ENCODE measurements around the gene CCDC69.

The CCDC69 gene

DNA sequence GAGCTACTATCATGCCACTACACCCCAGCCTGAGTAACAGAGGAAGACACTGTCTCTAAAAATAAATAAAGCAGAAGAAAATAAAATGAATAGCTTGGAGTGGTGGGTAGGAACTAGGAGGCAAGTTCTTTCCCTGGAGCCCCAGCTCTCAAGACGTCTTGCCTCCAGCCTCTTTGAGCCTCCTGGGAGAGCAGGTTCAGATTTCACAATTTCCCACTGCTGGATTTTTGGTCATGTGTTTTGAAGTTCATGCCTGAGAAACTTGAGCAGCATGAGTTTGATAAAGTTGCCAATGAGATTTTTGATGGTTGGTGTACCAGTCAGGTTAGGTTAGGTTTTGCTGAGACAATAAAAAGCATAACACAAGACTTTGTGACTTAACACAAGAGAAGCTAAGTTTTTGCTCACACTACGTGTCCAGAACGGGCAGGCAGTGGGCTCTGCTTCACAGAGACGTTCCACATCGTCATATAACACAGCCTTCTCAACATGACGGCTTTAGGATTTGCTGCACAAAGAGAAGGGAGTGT, 4.1 kb upstream of the CCDC69 start:
- Histone ChIP-seq H3K27me3 (ENCODE audit: insufficient read depth, low read length) (no peaks in the 10 kb centered on the region), H3K27ac (ENCODE audit: low read depth, low read length) (no peak overlapping the region), H3K79me2 (ENCODE audit: control insufficient read depth, insufficient read depth, low read length, poor library complexity) (peaks cover 3% of the 10 kb centered on the region), H3K79me1 (ENCODE audit: low read length) (peaks cover 5% of the 10 kb centered on the region), H3K4me2 (ENCODE audit: low read length) (no peak overlapping the region), H3K18ac (ENCODE audit: low read length) (no peak overlapping the region), H3K36me3 (ENCODE audit: control insufficient read depth in 1 of 2, insufficient read depth in 2 of 2, low read length in 2 of 2) (no peaks in the 10 kb centered on the region), H3K4me3 (ENCODE audit: low read depth, low read length) (no peak overlapping the region), H2BK120ac (ENCODE audit: insufficient read depth, low read length, poor library complexity) (no peak overlapping the region), H3K9me3 (ENCODE audit: insufficient read depth, low read depth, low read length) (peaks cover 3% of the 10 kb centered on the region), H2AK5ac (ENCODE audit: low read length) (no peak overlapping the region), H2BK5ac (ENCODE audit: low read depth, low read length, poor library complexity) (no peak overlapping the region), H3K4ac (ENCODE audit: low read depth, low read length) (no peak overlapping the region), H2AFZ (ENCODE audit: insufficient read depth, low read length, poor library complexity) (no peak overlapping the region), H3K4me1 (ENCODE audit: control insufficient read depth in 1 of 2, insufficient read depth in 2 of 2, low read length in 2 of 2) (peaks cover 6% of the 10 kb centered on the region in 2 experiments), H2BK12ac (ENCODE audit: low read length) (no peak overlapping the region), H4K8ac (ENCODE audit: low read depth, low read length) (no peak overlapping the region), H4K91ac (ENCODE audit: low read depth, low read length) (no peak overlapping the region), H3K14ac (ENCODE audit: low read length) (no peak overlapping the region), H3K23ac (ENCODE audit: low read length) (no peak overlapping the region), H3K9ac (ENCODE audit: low read length) (no peak overlapping the region), H4K12ac (ENCODE audit: low read depth, low read length) (no peak overlapping the region)
- DNase-seq = peak in 1 of 2 donors; percentile 69
- WGBS (ENCODE audit: extremely low coverage, insufficient coverage, insufficient read length) = no CpG with 5 or more reads among the region's 6 CpGs

DNA sequence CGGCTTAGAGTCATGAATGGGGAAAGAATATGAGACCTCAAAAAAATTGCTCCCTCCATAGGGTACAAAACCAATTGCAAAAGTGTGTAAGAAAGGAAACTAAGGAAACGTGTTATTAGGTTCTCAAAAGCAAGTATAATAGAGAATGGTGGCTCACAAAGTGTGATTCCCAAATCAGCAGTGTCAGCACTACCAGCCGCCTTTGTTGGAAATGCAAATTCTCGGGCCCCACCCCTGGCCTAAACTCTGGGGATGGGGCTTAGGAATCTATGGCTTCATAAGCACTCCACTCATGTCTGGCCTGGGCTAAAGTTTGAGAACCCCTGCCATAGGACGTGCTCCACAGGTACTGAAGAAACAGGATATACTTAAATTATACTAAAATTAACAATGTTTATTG, 1.6 kb upstream of the CCDC69 start:
- Histone ChIP-seq H2BK120ac (ENCODE audit: insufficient read depth, low read length, poor library complexity) (no peak overlapping the region), H3K4ac (ENCODE audit: low read depth, low read length) (no peak overlapping the region), H4K12ac (ENCODE audit: low read depth, low read length) (no peak overlapping the region), H2AFZ (ENCODE audit: insufficient read depth, low read length, poor library complexity) (no peak overlapping the region), H3K27ac (ENCODE audit: low read depth, low read length) (no peak overlapping the region), H4K91ac (ENCODE audit: low read depth, low read length) (no peak overlapping the region), H3K14ac (ENCODE audit: low read length) (no peak overlapping the region), H3K27me3 (ENCODE audit: insufficient read depth, low read length) (no peaks in the 10 kb centered on the region), H2BK5ac (ENCODE audit: low read depth, low read length, poor library complexity) (no peak overlapping the region), H3K79me1 (ENCODE audit: low read length) (peaks cover 5% of the 10 kb centered on the region), H2BK12ac (ENCODE audit: low read length) (no peak overlapping the region), H3K4me3 (ENCODE audit: low read depth, low read length) (no peak overlapping the region), H3K4me1 (ENCODE audit: control insufficient read depth in 1 of 2, insufficient read depth in 2 of 2, low read length in 2 of 2) (peaks cover 9% of the 10 kb centered on the region in 2 experiments), H3K23ac (ENCODE audit: low read length) (no peak overlapping the region), H3K9ac (ENCODE audit: low read length) (no peak overlapping the region), H3K79me2 (ENCODE audit: control insufficient read depth, insufficient read depth, low read length, poor library complexity) (peaks cover 3% of the 10 kb centered on the region), H3K4me2 (ENCODE audit: low read length) (no peak overlapping the region), H3K18ac (ENCODE audit: low read length) (no peak overlapping the region), H2AK5ac (ENCODE audit: low read length) (no peak overlapping the region), H3K9me3 (ENCODE audit: insufficient read depth, low read depth, low read length) (peaks cover 3% of the 10 kb centered on the region), H4K8ac (ENCODE audit: low read depth, low read length) (no peak overlapping the region), H3K36me3 (ENCODE audit: control insufficient read depth in 1 of 2, insufficient read depth in 2 of 2, low read length in 2 of 2) (no peaks in the 10 kb centered on the region)
- DNase-seq = no peak
- WGBS (ENCODE audit: extremely low coverage, insufficient coverage, insufficient read length) = no CpG with 5 or more reads among the region's 5 CpGs

DNA sequence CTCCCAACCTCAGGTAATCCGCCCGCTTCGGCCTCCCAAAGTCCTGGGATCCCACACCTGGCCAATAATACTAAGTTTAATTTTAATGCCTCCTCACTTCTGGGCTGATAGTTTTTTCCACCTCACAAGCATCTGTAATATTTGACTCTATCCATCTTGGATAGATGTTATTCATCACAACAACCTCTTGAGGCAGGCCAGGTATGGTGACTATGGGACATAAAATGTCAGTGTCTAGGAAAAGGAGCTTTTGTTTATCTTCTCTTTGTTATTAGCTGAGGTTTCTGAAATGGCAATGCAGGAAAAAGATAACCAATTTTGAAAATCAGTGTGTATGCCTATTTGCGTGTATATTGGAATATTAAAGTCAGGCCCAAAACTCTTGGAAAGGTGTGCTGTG, 1.2 kb upstream of the CCDC69 start:
- no peak overlapping the region for H3K18ac ChIP-seq (ENCODE audit: low read length)
- no peak overlapping the region for H4K8ac ChIP-seq (ENCODE audit: low read depth, low read length)
- peak in 1 of 2 donors; percentile 54 for DNase-seq
- H2BK12ac ChIP-seq (ENCODE audit: low read length) = no peak overlapping the region
- H3K4ac ChIP-seq (ENCODE audit: low read depth, low read length) = no peak overlapping the region
- no peak overlapping the region for H3K23ac ChIP-seq (ENCODE audit: low read length)
- H2BK5ac ChIP-seq (ENCODE audit: low read depth, low read length, poor library complexity) = no peak overlapping the region
- H3K4me1 ChIP-seq (ENCODE audit: control insufficient read depth in 1 of 2, insufficient read depth in 2 of 2, low read length in 2 of 2) = peaks cover 9% of the 10 kb centered on the region in 2 experiments
- no peak overlapping the region for H4K91ac ChIP-seq (ENCODE audit: low read depth, low read length)
- no peak overlapping the region for H3K27ac ChIP-seq (ENCODE audit: low read depth, low read length)
- no peak overlapping the region for H3K4me2 ChIP-seq (ENCODE audit: low read length)
- H3K9me3 ChIP-seq (ENCODE audit: insufficient read depth, low read depth, low read length) = peaks cover 3% of the 10 kb centered on the region
- no peaks in the 10 kb centered on the region for H3K27me3 ChIP-seq (ENCODE audit: insufficient read depth, low read length)
- no peak overlapping the region for H2AK5ac ChIP-seq (ENCODE audit: low read length)
- H4K12ac ChIP-seq (ENCODE audit: low read depth, low read length) = no peak overlapping the region
- no peak overlapping the region for H3K14ac ChIP-seq (ENCODE audit: low read length)
- no peak overlapping the region for H3K4me3 ChIP-seq (ENCODE audit: low read depth, low read length)
- H3K36me3 ChIP-seq (ENCODE audit: control insufficient read depth in 1 of 2, insufficient read depth in 2 of 2, low read length in 2 of 2) = no peaks in the 10 kb centered on the region
- H2AFZ ChIP-seq (ENCODE audit: insufficient read depth, low read length, poor library complexity) = no peak overlapping the region
- H3K79me1 ChIP-seq (ENCODE audit: low read length) = peaks cover 5% of the 10 kb centered on the region
- no peak overlapping the region for H3K9ac ChIP-seq (ENCODE audit: low read length)
- H2BK120ac ChIP-seq (ENCODE audit: insufficient read depth, low read length, poor library complexity) = no peak overlapping the region
- no CpG with 5 or more reads among the region's 4 CpGs for WGBS (ENCODE audit: extremely low coverage, insufficient coverage, insufficient read length)
- H3K79me2 ChIP-seq (ENCODE audit: control insufficient read depth, insufficient read depth, low read length, poor library complexity) = peaks cover 3% of the 10 kb centered on the region

DNA sequence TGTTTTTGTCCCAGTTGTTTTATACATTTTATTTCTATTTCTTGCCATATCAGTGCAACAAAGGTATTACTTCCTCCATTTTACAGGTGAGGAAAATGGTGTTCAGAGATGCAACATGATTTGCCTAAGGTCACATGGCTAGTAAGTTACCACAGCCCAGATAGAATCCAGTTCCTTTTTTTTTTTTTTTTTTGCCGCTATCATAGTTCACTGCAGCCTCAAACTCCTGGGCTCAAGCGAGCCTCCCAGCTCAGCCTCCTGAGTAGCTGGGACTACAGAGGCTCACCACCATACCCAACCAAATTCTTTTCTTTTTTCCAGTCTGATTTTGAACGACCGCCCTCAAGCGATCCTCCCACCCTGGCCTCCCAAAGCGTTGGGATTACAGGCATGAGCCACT, 480 bp upstream of the CCDC69 start:
- Histone ChIP-seq H3K27me3 (ENCODE audit: insufficient read depth, low read length) (no peaks in the 10 kb centered on the region), H2AFZ (ENCODE audit: insufficient read depth, low read length, poor library complexity) (no peak overlapping the region), H3K79me1 (ENCODE audit: low read length) (peaks cover 5% of the 10 kb centered on the region), H3K14ac (ENCODE audit: low read length) (no peak overlapping the region), H3K79me2 (ENCODE audit: control insufficient read depth, insufficient read depth, low read length, poor library complexity) (peaks cover 3% of the 10 kb centered on the region), H3K4me3 (ENCODE audit: low read depth, low read length) (no peak overlapping the region), H4K12ac (ENCODE audit: low read depth, low read length) (no peak overlapping the region), H3K4me1 (ENCODE audit: control insufficient read depth in 1 of 2, insufficient read depth in 2 of 2, low read length in 2 of 2) (peaks cover 9% of the 10 kb centered on the region in 2 experiments), H3K9ac (ENCODE audit: low read length) (no peak overlapping the region), H3K18ac (ENCODE audit: low read length) (no peak overlapping the region), H3K9me3 (ENCODE audit: insufficient read depth, low read depth, low read length) (peaks cover 3% of the 10 kb centered on the region), H4K91ac (ENCODE audit: low read depth, low read length) (no peak overlapping the region), H2AK5ac (ENCODE audit: low read length) (no peak overlapping the region), H3K36me3 (ENCODE audit: control insufficient read depth in 1 of 2, insufficient read depth in 2 of 2, low read length in 2 of 2) (no peaks in the 10 kb centered on the region), H4K8ac (ENCODE audit: low read depth, low read length) (no peak overlapping the region), H3K4me2 (ENCODE audit: low read length) (no peak overlapping the region), H3K27ac (ENCODE audit: low read depth, low read length) (no peak overlapping the region), H2BK120ac (ENCODE audit: insufficient read depth, low read length, poor library complexity) (no peak overlapping the region), H3K23ac (ENCODE audit: low read length) (no peak overlapping the region), H2BK12ac (ENCODE audit: low read length) (no peak overlapping the region), H2BK5ac (ENCODE audit: low read depth, low read length, poor library complexity) (no peak overlapping the region), H3K4ac (ENCODE audit: low read depth, low read length) (no peak overlapping the region)
- DNase-seq = peak in 1 of 2 donors; percentile 50
- WGBS (ENCODE audit: extremely low coverage, insufficient coverage, insufficient read length) = no CpG with 5 or more reads among the region's 6 CpGs

Measured in trophoblast cell (in vitro differentiated cells and primary cell).